NCI-H526 treated with DMSO at 0.1 percent for 48 hours (cell line): Measurements from ENCODE around the gene ANKEF1.
"Not testable (repeated sequence)": the region's sequence is repeated elsewhere in the genome, so short reads cannot be mapped to it uniquely, and the experiment has no call there.

Experiments used
- DNase-seq: peaks from one replicate; lab custom pipeline; 2025; lab: John Stamatoyannopoulos, UW

Gene ANKEF1

GRCh38 chr20:10032269-10032668, 2.5 kb upstream of the ANKEF1 start:
- not testable (repeated sequence) for DNase-seq

- DNase-seq: no peak
Measured at GRCh38 chr20:10033905-10034650, 709 bp upstream of the ANKEF1 start.

GRCh38 chr20:10036321-10036720, 1.5 kb downstream of the ANKEF1 start:
- DNase-seq: not testable (repeated sequence)

GRCh38 chr20:10040070-10040975, 5.5 kb downstream of the ANKEF1 start:
- no peak for DNase-seq

GRCh38 chr20:10042086-10042485, 7.3 kb downstream of the ANKEF1 start:
- DNase-seq: no peak

- no peak for DNase-seq
Measured at GRCh38 chr20:10047427-10047826, 12.6 kb downstream of the ANKEF1 start.

GRCh38 chr20:10051185-10051584, 16.4 kb downstream of the ANKEF1 start:
- no peak for DNase-seq

- DNase-seq: no peak
Measured at GRCh38 chr20:10059006-10059405, 24.2 kb downstream of the ANKEF1 start.

- DNase-seq: peak; percentile 93
Measured at GRCh38 chr20:10060226-10060625, 25.4 kb downstream of the ANKEF1 start.

GRCh38 chr20:10061641-10062040, 26.9 kb downstream of the ANKEF1 start:
- no peak for DNase-seq

- no peak for DNase-seq
Measured at GRCh38 chr20:10063482-10063881, 28.7 kb downstream of the ANKEF1 start.

GRCh38 chr20:10064611-10065010, 29.8 kb downstream of the ANKEF1 start:
- no peak for DNase-seq

GRCh38 chr20:10065154-10065833, 30.5 kb downstream of the ANKEF1 start:
- DNase-seq: no peak

GRCh38 chr20:10067321-10067720, 32.5 kb downstream of the ANKEF1 start:
- DNase-seq: no peak

- no peak for DNase-seq
Measured at GRCh38 chr20:10074513-10074912, 39.7 kb downstream of the ANKEF1 start.

- no peak for DNase-seq
Measured at GRCh38 chr20:10075606-10076005, 40.8 kb downstream of the ANKEF1 start.

- no peak for DNase-seq
Measured at GRCh38 chr20:10076126-10077080, 41.6 kb downstream of the ANKEF1 start.

GRCh38 chr20:10077081-10077471, 42.3 kb downstream of the ANKEF1 start:
- no peak for DNase-seq

- no peak for DNase-seq
Measured at GRCh38 chr20:10077886-10078285, 43.1 kb downstream of the ANKEF1 start.

GRCh38 chr20:10078403-10078802, 43.6 kb downstream of the ANKEF1 start:
- no peak for DNase-seq

GRCh38 chr20:10079964-10080363, 45.2 kb downstream of the ANKEF1 start:
- no peak for DNase-seq
